GM18868 (cell line): Measurements from ENCODE around the gene PPDPF.
A peak's percentile ranks its signal among the peaks of the same experiment; 100 is the strongest.
"Not testable (repeated sequence)": the region's sequence is repeated elsewhere in the genome, so short reads cannot be mapped to it uniquely, and the experiment has no call there.

Experiments
- ATAC-seq: cut with Tn5 transposase; IDR thresholded peaks from one replicate; pipeline ENCODE4 v1.9.1; 2021; ENCODE audit warnings: mild to moderate bottlenecking, moderate library complexity; ENCODE audit not compliant: unreplicated experiment

PPDPF gene

DNA sequence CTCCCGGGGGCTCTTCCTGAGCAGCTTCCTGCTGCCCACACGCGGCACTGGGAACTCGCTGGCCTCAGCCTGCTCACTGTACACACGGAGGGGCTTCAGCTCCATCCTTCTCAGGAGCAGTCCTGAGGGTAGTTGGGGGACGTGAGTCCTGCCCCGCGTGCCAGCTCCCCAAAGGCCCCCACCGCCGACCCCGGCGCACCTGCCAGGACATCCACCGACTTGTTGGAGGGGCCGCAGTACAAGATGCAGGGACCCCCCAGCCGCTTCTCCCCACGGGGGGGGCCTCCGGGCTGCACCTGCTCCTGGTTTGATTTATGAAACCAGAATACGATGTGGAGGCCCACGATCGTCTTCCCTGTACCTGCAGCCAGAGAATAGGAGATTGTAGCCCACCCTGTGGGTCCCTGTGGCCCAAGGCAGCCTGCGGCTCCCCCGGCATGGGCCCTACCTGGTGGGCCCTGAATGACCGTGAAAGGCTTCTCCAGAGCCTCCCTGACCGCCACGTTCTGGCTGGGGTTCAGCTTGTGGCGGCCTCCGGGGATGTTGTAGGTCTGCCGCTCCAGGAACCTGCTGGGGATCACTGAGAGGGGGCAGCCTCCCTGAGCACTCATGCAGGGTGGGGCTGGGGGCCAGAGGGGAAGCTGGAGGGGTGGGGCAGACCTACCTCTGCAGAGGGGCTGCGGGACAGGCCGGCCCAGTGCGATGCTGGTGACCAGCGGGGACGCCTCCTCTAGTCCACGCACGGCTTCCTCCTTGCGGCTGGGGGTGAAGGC lies 41.2 kb downstream of the PPDPF start:
- no peak for ATAC-seq

DNA sequence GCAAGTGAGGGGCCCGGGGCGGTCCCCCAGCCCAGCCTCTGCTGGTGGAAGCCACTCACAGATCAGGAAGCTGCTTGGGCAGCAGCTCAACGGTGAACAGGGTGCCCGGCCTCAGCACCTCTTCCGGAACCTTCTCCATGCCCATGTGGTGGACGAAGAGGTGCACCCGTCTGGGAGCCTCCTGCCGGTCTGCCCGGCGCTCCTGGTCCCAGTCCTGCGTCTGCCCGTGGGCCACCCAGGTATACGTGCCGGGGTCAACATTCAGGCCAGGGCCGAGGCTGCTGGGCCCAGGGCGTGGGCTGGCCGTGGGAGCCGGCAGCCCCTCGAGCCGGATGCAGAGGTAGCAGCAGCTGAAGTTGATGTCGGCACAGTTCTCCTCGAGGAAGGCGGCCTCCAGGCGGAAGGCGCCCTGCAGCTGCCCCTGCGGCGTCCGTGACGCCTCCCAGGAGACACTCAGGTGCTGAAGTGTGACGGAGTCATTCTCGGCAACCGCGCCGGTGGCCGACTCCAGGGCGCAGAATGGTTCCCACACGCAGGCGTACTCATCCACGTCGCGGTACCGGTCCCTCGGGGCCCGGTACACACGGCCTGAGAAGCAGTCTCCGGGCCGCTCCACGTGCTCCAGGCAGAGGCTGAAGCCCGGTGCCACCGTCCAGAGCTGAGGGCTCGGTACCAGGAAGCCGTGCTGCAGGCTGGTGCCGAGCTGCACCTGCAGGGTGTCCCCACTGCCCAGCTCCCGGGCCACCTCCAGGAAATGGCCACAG lies 42.1 kb downstream of the PPDPF start:
- ATAC-seq: no peak

- ATAC-seq: no peak
Observed at GRCh38 chr20:63563225-63563935, 42.8 kb downstream of the PPDPF start.

DNA sequence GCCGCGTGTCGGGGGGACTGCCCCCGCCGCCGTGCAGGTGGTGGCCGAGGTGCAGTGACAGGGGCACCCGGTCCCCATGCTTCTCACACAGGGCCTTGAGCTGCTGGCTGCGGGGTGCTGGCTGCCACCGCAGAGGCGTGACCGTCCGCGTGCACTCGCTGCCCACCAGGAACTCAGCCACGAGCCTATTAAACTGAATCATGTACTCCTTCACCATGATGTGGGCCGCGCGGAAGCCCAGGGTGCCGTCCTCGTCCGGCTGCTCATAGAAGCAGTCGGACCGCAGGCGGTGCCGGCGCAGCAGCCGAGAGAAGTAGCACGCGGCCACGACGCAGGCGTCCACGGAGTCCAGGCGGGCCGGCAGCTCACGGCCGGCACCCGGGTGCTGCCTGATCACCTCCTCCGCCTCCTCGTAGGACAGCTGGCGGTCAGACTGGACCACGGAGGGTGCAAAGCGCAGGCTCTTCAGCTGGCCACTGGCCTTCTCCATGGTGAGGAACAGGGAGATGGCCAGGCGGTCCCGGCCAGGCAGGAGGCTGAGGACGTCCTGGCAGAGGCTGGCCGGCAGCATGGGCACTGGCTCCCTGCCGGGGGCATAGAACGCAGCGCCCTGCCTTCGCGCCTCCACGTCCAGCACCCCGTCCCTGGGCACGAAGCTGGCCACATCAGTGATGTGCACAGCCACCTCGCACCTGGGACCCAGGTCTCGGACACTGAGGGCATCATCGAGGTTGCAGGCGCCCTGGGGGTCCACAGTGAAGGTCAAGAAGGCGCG lies 43.7 kb downstream of the PPDPF start:
- ATAC-seq: no peak

- no peak for ATAC-seq
Observed at GRCh38 chr20:63565021-63565698, 44.6 kb downstream of the PPDPF start.

GRCh38 chr20:63565699-63566335 lies 45.3 kb downstream of the PPDPF start:
- no peak for ATAC-seq

GRCh38 chr20:63566395-63567135 lies 46.0 kb downstream of the PPDPF start:
- ATAC-seq: no peak

GRCh38 chr20:63567136-63567385 lies 46.5 kb downstream of the PPDPF start:
- no peak for ATAC-seq

- peak; percentile 72 for ATAC-seq
Observed at GRCh38 chr20:63567386-63568169, 47.0 kb downstream of the PPDPF start.

DNA sequence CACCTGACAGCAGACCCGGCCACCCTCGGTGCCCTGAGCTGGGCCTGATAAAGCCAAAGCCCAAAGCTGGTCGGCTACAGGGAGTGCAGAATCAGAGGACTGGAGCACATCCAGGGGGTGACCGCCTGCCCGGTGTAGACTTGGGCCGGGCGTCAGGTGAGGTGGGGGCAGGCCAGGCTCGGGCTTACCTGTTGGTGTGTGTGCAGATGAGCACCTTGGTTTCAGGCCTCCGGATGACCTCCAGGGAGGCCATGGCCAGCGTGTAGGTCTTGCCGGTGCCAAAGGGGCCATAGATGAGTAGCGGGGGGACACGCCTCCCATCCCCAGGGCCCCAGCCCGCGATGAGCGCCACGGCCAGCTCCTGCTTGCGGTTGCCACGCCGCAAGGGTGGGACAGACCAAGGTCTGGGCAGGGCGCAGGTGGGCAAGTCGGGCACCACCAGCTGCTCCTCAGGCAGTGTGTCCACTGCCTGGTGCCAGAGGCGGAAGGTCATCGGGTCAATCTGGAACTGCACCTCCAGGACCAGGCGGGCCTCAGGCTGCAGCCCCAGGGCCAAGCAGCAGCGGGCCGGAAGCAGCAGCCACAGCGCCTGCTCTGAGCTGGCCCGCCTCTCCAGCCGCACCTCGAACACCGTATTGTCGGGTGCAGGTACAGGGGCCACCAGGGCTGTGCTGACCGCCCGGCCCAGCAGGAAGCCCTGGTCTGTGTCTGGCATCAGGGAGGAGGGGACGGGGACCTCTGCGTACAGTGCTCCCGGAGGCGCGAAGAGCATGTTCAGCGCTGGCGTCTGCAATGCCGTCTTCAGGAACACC lies 47.8 kb downstream of the PPDPF start:
- ATAC-seq: peak; percentile 12

- ATAC-seq: no peak
Observed at GRCh38 chr20:63568986-63569949, 48.7 kb downstream of the PPDPF start.

DNA sequence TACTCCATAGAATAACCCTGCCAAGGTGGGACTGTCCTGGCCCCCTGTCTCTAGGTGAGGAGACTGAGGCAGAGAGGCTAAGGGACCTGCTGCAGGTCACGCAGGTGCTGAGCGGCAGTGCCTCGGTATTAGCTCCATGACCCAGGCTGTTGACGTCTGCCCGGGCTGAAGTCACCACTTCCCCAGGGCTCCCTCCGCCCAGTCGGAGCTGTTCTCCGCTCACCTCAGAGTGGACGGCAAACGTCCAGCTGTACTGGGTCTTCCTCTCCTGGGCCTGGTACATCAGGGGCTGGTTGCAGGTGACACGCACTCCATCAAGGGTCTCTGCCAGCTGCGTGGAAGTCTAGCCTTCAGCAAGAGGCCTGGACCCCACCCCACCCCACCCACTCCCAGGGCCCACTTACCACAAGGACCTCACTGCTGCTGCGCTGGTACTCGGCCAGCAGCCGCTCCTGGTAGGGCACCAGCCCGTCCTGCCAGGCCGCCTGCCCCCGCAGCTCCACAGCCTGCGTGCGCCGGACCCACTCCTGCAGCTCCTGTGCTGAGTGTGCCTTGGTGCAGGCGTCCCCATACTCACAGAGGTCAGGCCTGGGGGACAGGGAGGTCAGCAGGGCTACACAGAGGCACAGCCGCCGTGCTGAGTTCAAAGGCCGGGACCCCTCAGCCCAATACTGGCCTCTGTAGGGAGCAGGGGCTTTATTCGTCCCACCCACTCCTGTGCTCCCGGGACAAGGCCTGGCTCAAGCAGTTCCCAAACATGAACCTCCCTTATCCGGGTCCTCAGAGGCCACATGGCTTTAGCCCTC lies 49.9 kb downstream of the PPDPF start:
- ATAC-seq: no peak

DNA sequence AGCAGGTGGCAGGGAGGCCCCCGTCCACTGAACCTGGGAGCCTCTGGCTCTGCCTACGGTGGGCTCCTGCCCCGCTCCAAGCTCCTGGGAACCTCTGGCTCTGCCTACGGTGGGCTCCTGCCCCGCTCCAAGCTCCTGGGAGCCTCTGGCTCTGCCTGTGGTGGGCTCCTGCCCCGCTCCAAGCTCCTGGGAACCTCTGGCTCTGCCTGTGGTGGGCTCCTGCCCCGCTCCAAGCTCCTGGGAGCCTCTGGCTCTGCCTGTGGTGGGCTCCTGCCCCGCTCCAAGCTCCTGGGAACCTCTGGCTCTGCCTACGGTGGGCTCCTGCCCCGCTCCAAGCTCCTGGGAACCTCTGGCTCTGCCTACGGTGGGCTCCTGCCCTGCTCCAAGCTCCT lies 50.5 kb downstream of the PPDPF start:
- ATAC-seq: not testable (repeated sequence)
